ENCODE results near the gene COL1A1.

The COL1A1 gene

DNA sequence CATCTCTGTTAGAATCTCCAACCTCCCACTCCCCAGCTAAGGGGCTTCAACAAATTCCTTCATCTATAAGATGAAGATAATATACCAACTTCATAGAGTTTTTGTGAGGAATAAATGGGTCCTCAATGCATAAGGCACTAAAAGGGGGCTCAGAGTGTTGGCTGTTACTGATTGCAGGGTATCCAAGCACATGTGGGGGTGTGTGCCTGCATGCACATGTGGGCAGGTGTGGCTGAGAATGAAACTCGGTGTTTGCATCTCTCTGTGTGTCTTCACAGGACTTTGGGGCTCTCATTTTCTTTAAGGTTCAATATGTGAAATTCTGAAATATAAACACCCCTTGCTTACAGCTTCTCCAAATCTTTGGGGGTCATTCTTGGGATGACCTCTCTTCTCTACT, 46.8 kb downstream of the COL1A1 start:
- peak overlapping the region; percentile 25 for H3K4me3 ChIP-seq (ENCODE audit: low read depth, low read length)
- DNase-seq (ENCODE audit: low read depth) = peak; percentile 74
- TF ChIP-seq, protein P1, sequence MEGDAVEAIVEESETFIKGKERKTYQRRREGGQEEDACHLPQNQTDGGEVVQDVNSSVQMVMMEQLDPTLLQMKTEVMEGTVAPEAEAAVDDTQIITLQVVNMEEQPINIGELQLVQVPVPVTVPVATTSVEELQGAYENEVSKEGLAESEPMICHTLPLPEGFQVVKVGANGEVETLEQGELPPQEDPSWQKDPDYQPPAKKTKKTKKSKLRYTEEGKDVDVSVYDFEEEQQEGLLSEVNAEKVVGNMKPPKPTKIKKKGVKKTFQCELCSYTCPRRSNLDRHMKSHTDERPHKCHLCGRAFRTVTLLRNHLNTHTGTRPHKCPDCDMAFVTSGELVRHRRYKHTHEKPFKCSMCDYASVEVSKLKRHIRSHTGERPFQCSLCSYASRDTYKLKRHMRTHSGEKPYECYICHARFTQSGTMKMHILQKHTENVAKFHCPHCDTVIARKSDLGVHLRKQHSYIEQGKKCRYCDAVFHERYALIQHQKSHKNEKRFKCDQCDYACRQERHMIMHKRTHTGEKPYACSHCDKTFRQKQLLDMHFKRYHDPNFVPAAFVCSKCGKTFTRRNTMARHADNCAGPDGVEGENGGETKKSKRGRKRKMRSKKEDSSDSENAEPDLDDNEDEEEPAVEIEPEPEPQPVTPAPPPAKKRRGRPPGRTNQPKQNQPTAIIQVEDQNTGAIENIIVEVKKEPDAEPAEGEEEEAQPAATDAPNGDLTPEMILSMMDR (IDR thresholded peaks at IDR 0.05; ENCODE audit: insufficient read depth, low read depth, low read length, missing control alignments) = no peak

DNA sequence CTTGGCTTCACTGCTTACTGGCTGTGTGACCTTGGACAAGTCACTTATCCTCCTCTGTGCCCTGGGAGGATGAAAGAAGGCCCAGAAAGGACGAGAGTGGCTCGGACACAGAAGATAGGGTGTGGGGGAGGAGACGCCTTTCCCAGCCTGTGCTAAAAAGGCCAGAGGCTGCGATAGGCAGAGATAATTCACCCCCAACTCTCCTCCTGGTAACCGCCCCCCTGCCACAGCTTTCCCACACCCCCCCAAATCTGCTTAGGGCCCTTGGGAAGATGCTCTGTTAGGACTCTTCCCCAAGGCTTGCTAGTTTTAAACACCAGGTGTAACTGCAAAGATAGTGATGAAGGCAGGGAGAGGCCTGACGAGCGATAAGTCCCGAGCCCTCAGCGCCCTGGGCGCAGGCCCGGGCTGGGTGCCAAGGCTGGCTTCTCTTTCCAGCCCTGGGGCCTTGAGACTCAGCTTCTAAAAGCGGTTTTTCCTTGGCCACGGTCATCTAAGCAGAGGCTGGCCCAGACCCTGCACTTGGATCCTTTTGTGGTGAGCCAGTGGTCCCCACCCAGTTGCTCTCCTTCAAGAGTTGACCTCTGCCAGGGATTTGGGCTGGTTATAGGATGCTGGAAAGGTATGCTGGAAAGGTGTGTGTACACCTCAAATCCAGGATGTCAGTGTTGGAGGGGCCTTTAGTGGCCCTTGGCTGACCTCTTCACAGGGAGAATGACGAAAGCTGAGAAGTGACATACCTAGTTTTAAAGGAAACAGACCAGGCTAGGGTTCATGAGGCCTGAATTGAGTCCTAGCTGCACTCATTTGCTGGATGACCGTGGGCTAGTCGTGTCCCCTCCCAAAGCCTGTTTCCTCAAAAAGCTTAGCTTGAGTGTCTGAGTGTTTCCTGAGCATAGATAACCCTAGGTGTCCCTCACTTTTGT, 47.5 kb downstream of the COL1A1 start:
- DNase-seq (ENCODE audit: low read depth) = no peak

DNA sequence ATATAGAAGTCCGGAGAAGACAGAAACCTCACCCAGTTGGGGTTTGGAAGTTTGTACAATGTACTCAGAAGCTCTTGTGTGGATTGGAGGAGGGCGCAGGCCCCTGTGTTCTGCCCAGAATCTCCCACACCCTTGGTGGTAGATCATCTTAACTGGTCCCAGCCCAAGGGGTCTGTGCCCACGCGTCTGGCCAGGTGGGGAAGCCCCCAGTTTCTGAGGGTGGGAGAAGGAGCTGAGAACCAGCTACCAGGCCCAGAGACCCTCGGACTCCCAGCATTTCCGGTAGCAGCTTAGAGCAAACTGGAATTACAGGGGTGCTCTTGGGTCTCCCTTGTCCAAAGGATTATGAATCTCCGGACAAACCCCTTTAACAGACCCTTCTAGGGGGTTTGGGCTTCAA, 48.7 kb downstream of the COL1A1 start:
- no peak overlapping the region for H3K4me3 ChIP-seq (ENCODE audit: low read depth, low read length)

More for the DNA sequence above, 47.5 kb downstream of the COL1A1 start:
- TF ChIP-seq, protein P1 (IDR thresholded peaks at IDR 0.05; ENCODE audit: insufficient read depth, low read depth, low read length, missing control alignments) = no peak
- H3K4me3 ChIP-seq (ENCODE audit: low read depth, low read length) = no peak overlapping the region

DNA sequence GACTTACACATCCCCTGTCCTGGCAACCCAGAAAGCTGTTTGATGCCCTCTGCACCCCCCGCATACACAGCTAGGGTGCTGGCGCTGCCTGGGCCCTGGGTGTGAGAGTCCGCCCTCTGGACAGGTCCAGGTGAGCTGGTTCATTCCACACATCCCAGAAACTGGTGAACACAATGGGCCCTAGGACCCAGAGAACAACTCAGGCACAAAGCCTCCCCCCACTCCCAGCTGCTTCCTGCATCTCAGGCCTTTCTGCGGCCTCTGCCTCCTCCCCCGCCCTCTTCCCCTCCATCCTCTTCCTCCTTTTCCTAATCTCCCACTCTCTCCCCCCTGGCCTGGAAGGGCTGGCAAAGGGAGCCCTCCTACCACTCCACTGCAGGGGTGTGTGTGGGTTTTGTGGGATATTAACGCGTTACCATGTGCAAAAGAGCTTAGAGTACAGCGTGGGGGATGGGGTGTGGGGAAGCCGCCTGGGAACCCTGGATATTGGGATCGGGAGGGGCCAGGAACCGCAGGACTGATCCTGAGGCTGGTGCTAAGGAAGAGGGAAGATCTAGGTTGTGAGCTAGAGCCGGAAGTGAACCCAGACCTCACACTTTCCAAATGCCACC, 49.4 kb downstream of the COL1A1 start:
- DNase-seq (ENCODE audit: low read depth) = peak; percentile 87
- TF ChIP-seq, protein P1 (IDR thresholded peaks at IDR 0.05; ENCODE audit: insufficient read depth, low read depth, low read length, missing control alignments) = no peak
- peak overlapping the region; percentile 91 for H3K4me3 ChIP-seq (ENCODE audit: low read depth, low read length)

More for the DNA sequence above, 48.7 kb downstream of the COL1A1 start:
- no peak for DNase-seq (ENCODE audit: low read depth)
- TF ChIP-seq, protein P1 (IDR thresholded peaks at IDR 0.05; ENCODE audit: insufficient read depth, low read depth, low read length, missing control alignments) = no peak

DNA sequence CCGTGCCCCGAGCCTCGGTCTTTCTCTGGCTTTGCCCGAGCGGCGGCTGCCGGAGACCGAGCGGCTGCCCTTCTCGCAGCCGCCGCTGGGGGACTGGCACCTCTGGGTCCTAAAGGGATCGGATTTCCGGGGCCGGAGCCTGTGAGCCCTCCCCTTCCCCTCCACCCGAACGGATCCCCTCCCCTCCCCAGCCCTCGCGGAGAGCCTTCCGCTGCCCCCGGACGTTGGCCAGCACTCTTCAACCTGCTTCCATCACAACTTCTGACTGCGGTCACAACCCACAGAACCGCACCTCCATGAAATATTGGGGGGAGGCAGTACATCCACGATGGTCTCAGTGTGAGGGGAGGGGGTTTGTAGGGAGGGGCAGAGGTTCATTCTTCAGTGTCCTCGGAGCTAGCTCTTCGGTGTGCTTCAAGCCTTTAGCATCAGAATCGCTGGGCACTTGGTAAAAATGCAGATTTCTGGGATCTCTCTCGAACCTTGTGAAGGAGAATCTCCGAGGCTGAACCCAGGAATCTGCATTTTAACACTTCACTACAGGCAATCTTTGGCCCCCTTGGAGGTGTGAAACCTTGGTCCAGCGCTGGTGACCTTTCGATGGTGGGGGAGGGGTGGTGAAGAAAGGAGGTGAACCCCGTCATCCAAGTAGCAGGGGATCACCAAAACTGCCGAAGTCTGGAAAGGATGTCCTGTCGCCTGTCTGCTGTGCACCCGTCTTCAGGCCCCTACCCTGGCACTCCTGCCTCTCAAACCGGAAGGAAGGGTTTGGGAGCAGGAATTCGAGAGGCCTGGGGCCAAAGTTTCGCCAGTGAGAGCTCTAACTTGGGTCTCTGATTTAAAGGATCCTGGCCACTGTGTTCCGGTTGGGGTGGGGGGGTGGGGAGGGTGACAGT, 50.1 kb downstream of the COL1A1 start:
- TF ChIP-seq, protein P1 (IDR thresholded peaks at IDR 0.05; ENCODE audit: insufficient read depth, low read depth, low read length, missing control alignments) = peak; percentile 84
- DNase-seq (ENCODE audit: low read depth) = peak; percentile 94
- H3K4me3 ChIP-seq (ENCODE audit: low read depth, low read length) = peak overlapping the region; percentile 91

DNA sequence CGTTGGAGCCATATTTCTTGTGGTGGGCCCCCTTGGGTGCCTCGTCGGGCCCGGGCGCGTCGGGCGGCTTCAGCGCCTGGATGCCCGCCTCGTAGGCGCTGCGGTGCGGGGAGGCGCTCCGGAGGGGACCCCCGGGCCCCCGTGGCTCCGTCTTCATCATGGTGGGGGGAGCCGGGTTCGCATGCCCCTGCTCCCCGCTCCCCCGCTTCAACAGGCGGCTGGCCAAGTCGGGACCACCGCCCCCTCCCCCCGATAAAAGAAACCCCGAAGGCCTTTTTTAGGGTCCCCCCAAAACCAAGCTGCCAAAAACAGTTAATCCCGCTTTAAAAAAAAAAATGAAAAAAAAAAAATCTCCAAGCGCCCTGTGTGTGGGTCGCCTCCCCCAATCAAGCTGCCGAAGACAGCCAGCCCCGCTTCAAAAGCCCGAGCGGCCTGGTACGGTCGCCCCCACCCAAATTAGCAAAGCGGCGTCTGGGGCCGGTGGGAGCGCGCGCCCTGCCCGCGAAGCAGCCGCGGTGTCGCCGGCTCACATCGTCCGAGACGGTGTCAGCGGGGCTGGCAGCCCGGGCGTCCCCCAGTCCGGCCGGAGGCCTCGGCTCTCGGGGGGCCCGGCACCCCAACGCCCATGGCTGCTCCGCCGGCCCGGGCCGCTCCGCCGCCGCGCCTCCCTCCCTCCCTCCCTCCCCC, 50.9 kb downstream of the COL1A1 start, which contains the start of gene PPP1R9B:
PPP1R9B (minus strand) TSS at position 324 of the 687 bp plus-strand sequence; CDS start at position 160, 164 bp downstream.
- TF ChIP-seq, protein P1 (IDR thresholded peaks at IDR 0.05; ENCODE audit: insufficient read depth, low read depth, low read length, missing control alignments) = no peak
- DNase-seq (ENCODE audit: low read depth) = no peak
- H3K4me3 ChIP-seq (ENCODE audit: low read depth, low read length) = peak within 1 kb of the TSS; percentile 91

Measured in GM12865 (cell line).